ENCODE data around the gene C10orf90.

The C10orf90 gene

DNA sequence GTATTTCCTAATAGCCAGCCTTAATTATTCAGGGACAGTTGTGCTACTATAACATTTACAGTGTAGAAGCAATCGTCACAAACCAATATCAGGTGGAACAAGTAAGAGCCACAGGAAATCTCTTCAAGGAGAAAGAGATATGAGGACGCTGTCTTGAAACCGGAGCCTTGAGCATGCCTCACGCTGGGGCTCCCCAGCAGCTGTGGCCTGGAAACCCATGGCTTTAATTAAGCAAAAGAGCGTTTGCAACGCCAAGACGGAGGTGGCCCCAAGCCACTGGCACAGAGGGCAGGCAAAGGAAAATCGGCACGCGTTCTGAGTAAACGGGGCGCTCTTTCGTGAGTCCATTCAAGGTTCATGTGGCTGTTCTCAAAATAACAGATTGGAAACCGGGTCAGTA lies 84.4 kb downstream of the C10orf90 start:
- no peak for DNase-seq (ENCODE audit: low read depth)
- TF ChIP-seq POLR2A (IDR thresholded peaks at IDR 0.05; ENCODE audit: extremely low read depth, insufficient read length) (no peak), MYC (IDR thresholded peaks at IDR 0.05; ENCODE audit: low read depth, low read length) (no peak)
- TF ChIP-seq, protein P1, sequence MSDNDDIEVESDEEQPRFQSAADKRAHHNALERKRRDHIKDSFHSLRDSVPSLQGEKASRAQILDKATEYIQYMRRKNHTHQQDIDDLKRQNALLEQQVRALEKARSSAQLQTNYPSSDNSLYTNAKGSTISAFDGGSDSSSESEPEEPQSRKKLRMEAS (IDR thresholded peaks at IDR 0.05; ENCODE audit: low read depth, low read length), result no peak
- TF ChIP-seq, protein P2, sequence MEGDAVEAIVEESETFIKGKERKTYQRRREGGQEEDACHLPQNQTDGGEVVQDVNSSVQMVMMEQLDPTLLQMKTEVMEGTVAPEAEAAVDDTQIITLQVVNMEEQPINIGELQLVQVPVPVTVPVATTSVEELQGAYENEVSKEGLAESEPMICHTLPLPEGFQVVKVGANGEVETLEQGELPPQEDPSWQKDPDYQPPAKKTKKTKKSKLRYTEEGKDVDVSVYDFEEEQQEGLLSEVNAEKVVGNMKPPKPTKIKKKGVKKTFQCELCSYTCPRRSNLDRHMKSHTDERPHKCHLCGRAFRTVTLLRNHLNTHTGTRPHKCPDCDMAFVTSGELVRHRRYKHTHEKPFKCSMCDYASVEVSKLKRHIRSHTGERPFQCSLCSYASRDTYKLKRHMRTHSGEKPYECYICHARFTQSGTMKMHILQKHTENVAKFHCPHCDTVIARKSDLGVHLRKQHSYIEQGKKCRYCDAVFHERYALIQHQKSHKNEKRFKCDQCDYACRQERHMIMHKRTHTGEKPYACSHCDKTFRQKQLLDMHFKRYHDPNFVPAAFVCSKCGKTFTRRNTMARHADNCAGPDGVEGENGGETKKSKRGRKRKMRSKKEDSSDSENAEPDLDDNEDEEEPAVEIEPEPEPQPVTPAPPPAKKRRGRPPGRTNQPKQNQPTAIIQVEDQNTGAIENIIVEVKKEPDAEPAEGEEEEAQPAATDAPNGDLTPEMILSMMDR (IDR thresholded peaks at IDR 0.05; ENCODE audit: low read depth, low read length), result no peak

DNA sequence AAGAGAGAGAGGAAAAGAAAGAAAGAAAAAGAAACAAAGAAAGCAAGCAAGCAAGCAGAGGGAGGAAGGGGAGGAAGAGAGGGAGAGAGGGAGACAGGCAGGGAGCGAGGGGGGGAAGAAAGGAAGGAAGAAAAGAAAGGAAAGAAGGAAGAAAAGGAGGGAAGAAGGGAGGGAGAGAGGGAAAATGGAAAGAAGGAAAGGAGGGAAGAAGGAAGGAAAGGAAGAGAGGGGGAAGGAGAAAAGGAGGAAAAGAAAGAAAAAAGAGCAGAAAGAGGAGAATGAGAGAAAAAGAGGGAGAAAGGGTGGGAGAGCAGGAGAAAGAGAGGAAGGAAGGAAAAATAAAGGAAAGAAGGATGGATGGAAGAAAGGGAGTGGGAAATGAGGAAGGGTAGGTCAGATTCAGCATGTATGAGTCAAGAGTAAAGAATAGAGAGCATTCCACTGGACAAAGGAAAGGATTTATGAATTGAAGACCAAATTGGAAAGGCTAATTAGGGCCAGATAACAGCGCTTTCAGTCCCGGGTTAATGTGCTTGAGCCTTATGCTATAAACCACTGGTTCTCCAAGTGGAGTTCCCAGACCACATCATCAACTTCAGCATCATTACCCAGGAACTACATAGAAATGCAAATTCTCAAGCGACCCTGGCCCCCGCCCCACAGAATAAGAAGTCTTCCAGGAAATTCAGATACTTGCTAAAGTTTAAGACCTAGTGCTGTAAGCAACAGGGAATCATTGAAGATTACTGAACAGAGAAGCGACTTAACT lies 85.1 kb downstream of the C10orf90 start:
- no peak overlapping the region for H3K4me3 ChIP-seq (ENCODE audit: low read depth, low read length)
- TF ChIP-seq, protein P1 (IDR thresholded peaks at IDR 0.05; ENCODE audit: low read depth, low read length), result no peak
- TF ChIP-seq POLR2A (IDR thresholded peaks at IDR 0.05; ENCODE audit: extremely low read depth, insufficient read length), result no peak
- no peak for TF ChIP-seq MYC (IDR thresholded peaks at IDR 0.05; ENCODE audit: low read depth, low read length)
- TF ChIP-seq, protein P2 (IDR thresholded peaks at IDR 0.05; ENCODE audit: low read depth, low read length), result no peak
- DNase-seq (ENCODE audit: low read depth), result no peak

More for the DNA sequence above, 84.4 kb downstream of the C10orf90 start:
- H3K4me3 ChIP-seq (ENCODE audit: low read depth, low read length), result no peak overlapping the region

DNA sequence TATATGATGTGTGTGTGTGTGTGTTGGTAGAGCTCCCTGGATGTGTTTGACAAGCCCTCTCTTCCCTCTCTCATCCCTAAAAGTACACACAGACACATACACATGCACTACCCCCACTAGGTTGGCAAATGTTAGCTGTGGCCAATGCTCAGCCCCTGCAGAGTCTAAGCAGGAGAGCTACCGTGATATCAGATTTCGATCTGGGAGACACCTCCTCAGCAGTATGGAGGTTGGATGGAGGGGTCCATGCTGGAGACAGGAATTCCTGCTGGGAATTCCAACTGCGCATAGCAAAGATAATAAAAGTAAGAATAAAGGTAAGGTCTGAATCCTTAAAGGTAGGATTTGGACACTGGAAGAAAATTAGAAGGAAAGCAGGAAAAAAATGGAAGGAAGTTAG lies 85.7 kb downstream of the C10orf90 start:
- no peak for TF ChIP-seq POLR2A (IDR thresholded peaks at IDR 0.05; ENCODE audit: extremely low read depth, insufficient read length)
- no peak overlapping the region for H3K4me3 ChIP-seq (ENCODE audit: low read depth, low read length)
- DNase-seq (ENCODE audit: low read depth), result no peak

DNA sequence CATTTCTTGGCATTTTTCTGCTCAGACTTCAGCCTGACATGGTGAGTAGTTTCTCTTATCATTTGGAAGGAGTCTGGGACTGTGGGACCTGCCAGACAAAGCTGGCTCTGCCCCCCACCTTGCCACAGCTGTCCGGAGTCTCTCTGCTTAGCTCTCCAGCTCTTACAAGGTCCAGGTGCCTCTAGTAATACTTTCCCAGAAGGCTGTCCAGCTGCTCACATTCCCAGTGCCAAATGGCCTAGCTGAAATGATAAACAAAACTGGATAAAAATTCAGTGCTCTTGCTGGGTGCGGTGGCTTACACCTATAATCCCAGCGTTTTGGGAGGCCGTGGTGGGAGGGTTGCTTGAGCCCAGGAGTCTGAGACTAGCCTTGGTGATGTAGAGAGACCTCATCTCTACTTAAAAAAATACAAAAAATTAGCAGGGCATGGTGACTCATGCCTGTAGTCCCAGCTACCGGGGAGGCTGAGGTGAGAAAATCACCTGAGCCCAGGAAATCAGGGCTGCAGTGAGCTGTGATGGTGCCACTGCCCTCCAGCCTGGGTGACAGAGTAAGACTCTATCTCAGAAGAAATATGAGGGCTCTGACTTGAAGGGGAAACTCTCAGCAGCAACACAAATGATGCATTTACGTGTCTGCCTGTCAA lies 86.8 kb downstream of the C10orf90 start:
- H3K4me3 ChIP-seq (ENCODE audit: low read depth, low read length), result no peak overlapping the region
- no peak for DNase-seq (ENCODE audit: low read depth)
- TF ChIP-seq, protein P2 (IDR thresholded peaks at IDR 0.05; ENCODE audit: low read depth, low read length), result no peak
- TF ChIP-seq POLR2A (IDR thresholded peaks at IDR 0.05; ENCODE audit: extremely low read depth, insufficient read length), result no peak
- TF ChIP-seq MYC (IDR thresholded peaks at IDR 0.05; ENCODE audit: low read depth, low read length), result no peak
- TF ChIP-seq, protein P1 (IDR thresholded peaks at IDR 0.05; ENCODE audit: low read depth, low read length), result no peak

DNA sequence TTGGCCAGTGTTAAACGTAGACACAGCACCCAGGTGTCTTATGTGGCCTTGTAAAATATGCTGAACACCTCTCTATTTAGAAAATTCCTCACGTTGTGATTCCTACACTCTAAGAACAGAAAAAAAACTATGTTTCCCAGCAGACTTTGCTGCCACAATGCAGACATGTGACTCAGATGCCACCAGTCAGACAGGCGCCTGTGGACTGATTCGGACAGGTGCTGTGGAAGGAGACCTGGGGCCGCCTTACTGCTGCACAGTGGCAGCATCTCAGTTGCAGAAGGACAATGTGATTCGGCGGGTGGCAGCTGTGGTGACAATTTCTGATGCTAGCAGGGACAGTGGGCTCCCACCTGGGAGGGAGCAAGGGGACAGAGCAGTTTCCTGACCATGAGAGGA lies 88.8 kb downstream of the C10orf90 start:
- TF ChIP-seq POLR2A (IDR thresholded peaks at IDR 0.05; ENCODE audit: extremely low read depth, insufficient read length), result no peak
- TF ChIP-seq, protein P1 (IDR thresholded peaks at IDR 0.05; ENCODE audit: low read depth, low read length), result no peak
- TF ChIP-seq MYC (IDR thresholded peaks at IDR 0.05; ENCODE audit: low read depth, low read length), result no peak
- TF ChIP-seq, protein P2 (IDR thresholded peaks at IDR 0.05; ENCODE audit: low read depth, low read length), result no peak
- H3K4me3 ChIP-seq (ENCODE audit: low read depth, low read length), result no peak overlapping the region
- DNase-seq (ENCODE audit: low read depth), result no peak

DNA sequence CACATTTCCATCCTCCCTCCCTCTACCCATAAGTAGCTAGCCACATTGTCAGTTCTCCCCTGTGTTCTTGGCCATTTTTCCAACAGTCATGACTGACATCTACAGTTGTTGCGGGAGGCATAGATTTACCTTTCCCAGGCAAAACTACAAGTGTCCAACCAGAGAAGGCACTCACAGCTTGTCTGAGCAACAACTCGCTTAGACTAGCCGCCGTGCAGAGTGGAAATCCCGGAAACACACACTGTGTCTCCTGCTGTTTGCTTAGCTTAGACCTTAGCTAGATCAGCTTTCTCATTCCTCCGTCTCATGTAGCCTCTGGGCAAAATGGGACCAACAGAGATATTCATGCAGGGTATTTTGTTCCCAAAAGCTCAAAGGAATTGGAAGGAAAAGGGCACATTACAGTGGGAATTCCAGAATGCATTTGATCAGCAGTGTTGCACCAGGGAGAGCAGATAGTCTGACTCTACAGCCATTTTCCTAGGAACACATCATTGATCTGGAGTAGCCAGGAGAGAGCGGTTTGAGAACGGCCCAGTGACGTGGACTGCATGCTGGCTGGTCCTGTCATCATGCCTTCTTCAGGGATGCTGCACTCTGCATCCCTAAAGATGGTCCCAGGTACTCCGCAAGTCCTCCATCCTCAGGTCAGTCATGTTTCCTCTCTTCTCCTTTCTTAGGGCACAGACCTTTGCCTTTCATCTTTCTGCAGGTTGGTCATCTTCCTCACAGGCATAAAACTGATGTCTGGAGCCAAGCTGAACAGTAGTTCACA lies 89.4 kb downstream of the C10orf90 start:
- TF ChIP-seq, protein P2 (IDR thresholded peaks at IDR 0.05; ENCODE audit: low read depth, low read length), result no peak
- TF ChIP-seq POLR2A (IDR thresholded peaks at IDR 0.05; ENCODE audit: extremely low read depth, insufficient read length) (no peak), MYC (IDR thresholded peaks at IDR 0.05; ENCODE audit: low read depth, low read length) (no peak)
- TF ChIP-seq, protein P1 (IDR thresholded peaks at IDR 0.05; ENCODE audit: low read depth, low read length), result no peak
- H3K4me3 ChIP-seq (ENCODE audit: low read depth, low read length), result no peak overlapping the region
- no peak for DNase-seq (ENCODE audit: low read depth)
